GM21529 (cell line): Measurements from ENCODE around the gene SPTB.

ENCODE experiments used
- ATAC-seq: cut with Tn5 transposase; IDR thresholded peaks from one replicate; pipeline ENCODE4 v1.9.1; 2021; ENCODE audit not compliant: unreplicated experiment

Gene SPTB

DNA sequence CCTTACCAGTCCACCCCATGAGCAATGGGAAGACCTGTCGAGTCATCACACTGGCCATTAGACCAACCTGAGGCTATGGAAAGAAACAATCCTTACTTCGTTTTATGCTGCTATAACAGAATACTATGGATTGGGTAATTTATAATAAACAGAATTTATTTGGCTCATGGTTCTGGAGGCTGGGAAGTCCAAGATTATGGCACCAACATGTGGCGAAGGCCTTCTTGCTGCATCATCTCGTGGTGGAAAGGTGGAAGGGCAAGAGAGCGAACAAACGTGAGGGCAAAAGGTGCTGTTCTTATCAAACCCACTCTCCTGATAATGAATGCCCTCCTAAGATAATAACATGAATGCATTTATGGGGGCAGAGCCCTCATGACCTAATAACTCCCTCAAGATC, 9.6 kb upstream of the SPTB start:
- no peak for ATAC-seq

GRCh38 chr14:64885559-64885958, 5.9 kb upstream of the SPTB start:
- no peak for ATAC-seq

DNA sequence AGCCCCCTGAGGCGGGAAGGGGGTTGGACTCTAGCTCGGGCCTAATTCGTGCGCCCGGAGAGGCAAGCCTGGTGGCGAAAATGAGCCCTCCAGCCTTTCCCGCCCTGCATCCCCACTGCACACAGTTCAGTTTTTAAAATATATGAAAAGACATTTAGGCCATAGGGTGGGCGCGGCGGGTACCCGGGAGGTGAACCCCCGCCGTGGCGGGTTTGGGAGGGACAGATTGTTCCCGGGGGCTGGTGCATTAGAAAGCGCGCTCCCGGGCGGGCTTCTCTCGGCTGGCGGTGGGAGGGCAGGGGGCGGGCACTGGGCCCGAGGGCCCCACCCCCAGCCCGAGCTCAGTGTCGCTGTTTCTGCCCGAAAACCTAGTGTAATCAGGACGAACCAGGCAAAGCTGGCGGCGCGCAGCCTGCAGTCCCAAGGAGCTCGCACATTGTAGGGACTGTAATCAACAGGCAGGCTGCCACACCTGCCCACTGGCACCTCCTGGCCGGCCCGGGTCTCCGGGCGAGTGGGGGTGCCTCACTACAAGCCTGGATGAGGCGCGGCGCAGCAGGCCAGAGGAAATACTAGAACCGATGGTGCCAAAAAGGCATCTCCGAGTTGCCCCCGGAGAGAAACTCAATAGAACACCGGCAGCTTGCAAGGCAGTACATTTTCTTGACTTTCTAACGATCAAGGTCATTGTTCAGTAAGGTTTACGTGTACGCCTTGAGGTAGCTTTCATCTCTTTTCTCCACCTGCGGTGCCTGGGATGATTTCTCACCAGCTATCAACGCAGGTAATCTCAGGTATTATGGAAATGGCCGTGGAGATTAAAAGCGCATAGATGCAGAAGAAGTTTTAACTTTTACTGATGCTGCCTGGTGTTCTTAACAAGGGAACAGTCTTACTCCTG, 764 bp upstream of the SPTB start:
- no peak for ATAC-seq

GRCh38 chr14:64878837-64879634, 671 bp downstream of the SPTB start:
- no peak for ATAC-seq

- ATAC-seq, result no peak
Observed at GRCh38 chr14:64877846-64878245, 1.9 kb downstream of the SPTB start.

DNA sequence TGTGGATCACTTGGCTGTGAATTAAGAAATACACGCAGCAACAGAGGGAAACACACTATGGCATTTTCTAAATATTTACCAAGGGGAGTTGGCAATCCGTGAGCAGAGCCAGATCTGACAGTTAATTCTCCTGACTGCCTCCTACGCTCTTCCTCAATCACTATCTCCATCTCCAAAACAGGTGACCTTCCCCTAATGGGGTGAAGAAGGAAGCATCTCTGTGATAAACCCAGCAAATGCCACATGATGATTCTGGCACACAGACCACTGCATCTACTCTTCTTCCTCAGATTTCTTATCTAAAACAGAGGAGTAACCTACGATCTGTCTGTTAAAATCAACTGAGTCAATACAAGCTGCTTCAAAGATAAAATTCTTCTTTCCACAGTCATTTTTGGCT, 4.4 kb downstream of the SPTB start:
- ATAC-seq, result no peak

DNA sequence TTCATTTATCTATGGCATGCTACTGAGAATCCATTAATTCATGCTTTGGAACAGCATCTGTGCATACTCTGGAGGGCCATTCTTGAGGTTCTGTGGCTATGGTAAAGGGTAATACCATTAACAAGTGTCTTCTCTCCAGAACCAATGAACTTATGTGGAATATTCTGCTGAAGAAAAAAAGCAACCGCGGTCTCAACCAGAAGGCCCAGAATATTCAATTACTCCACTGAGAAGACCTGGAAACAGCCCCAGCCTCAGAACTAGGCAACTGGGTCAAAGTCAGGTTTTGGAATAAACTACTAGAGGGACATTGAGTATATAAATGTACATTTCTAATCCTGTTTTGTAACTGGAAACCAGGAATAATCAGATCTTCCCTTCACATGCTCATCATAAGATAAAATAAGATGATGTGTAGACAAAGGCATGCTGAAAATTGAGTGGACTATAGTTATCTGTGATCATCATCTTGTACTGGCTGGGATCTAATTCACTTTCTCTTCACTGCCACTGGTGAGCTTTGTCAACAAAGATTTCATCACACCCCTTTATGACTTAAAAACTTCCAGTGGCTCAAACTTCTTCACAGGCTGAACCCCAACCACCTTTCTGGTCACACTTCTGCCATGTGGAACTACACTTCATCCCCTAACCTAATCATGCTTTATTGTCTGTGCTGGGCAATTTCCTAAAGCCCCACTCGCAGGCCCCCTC, 6.0 kb downstream of the SPTB start:
- ATAC-seq, result no peak

- ATAC-seq, result no peak
Observed at GRCh38 chr14:64871344-64871743, 8.4 kb downstream of the SPTB start.

DNA sequence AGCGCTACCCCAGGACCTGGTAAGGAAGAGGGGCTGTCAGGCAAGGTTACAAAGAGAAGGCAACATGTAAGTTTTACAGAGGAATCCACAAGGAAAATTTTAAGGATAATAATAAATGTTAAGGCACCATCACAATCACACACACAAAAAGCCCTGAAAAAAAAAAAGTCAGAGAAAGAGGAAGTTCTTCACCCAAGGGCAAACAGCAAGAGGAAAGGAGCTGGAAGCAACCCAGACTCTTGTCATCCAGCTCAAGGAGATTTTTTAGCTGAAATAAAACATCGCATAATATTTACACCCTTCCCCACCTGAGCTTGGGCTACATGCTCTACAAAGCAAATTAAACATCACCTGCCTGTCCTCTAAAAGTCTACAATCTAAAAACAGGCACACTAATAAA, 9.5 kb downstream of the SPTB start:
- no peak for ATAC-seq

DNA sequence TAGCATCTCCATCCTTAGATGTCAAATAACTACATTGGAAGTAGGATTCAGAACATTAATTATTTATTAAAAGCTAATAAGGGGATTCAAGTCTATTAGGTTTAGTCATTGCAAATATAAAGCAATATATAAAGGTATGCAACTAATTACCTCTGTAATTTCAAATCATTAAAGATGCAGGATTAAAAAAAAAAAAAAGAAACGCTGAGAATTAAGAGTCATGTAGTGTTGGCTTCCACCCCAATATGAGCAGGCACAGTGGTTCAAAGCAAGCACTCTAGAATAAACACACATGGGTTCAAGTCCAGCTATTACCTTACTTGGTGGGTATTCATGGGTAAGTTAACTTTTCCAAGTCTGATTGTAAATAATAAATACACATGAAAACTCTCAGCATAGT, 10.9 kb downstream of the SPTB start:
- ATAC-seq, result no peak

DNA sequence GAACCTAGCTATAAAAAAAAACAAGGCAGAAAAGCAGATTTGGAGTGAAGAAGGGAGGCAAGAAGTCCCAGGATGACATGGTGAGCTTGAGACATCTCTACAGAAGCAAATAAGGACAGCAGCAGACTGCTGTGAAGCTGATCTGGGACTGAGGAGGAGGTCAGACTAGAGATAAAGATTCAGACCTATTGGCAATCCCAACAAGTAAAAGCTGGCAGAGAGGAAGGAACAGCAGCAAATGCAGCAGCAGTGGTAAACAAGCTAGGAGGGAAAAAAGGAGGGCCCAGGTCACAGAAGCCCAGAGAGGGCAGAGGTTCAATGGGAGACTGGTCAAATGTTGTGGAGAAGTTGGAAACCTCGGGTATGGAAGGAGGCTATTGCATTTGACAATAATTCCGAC, 11.3 kb downstream of the SPTB start:
- ATAC-seq, result no peak

- ATAC-seq, result no peak
Observed at GRCh38 chr14:64867182-64867581, 12.5 kb downstream of the SPTB start.

DNA sequence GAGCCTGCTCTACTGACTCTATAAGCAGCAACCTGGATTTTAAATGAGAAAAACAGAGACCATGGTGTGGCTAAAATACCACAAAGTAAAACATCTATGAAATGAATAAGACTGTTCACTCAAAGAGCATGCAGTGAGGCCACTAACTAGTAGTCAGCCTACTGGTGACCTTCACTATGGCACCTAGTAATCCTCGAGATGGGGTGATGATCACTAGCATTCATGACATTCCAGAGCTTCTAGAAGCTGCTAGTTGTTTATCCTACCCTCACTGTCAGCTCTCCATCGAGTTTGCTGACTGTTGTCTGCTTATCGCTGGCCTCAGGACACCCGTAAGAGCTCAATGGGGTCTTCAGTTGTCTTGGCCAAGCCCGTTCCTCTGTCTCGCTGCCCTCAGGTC, 13.7 kb downstream of the SPTB start:
- ATAC-seq, result no peak

GRCh38 chr14:64865109-64865508, 14.6 kb downstream of the SPTB start:
- ATAC-seq, result no peak

GRCh38 chr14:64864258-64864657, 15.4 kb downstream of the SPTB start:
- ATAC-seq, result no peak

DNA sequence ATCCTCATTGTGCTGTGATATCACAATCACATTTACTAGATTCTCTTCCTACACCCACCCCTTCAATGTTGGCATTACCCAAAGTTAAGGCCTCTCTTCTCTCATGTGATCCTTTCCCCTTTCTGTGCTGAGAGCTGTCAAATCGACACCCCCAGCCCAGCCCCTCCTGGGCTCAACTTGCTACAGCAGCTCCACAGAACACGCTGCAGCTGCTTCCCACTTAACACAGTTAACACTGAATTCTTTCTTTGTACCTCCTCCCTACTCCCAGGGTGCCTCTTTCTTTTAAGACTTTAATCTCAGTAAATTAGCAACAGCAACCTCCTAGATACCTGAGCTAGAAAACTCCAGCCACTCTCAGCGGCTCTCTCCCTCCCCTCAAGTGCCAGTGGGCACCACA, 17.8 kb downstream of the SPTB start:
- no peak for ATAC-seq

DNA sequence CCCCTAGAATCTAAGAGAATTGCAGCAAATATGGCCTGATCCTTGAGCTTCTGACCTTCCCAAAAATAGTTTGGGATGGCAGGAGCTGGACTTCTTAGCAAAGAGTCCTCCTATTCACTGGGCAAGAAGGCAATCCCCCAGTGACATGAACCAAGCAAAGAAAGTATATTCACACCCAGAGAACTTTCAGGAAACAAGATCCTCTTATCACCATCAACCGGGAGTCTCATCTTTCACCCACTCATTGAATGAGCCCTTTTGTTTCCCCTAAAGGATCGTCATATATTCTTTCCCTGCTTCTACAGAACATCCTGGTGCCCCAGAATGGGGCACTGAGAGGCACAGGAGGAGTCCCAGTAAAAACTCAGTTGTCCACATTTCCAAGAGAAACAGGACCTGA, 19.7 kb downstream of the SPTB start:
- ATAC-seq, result no peak

DNA sequence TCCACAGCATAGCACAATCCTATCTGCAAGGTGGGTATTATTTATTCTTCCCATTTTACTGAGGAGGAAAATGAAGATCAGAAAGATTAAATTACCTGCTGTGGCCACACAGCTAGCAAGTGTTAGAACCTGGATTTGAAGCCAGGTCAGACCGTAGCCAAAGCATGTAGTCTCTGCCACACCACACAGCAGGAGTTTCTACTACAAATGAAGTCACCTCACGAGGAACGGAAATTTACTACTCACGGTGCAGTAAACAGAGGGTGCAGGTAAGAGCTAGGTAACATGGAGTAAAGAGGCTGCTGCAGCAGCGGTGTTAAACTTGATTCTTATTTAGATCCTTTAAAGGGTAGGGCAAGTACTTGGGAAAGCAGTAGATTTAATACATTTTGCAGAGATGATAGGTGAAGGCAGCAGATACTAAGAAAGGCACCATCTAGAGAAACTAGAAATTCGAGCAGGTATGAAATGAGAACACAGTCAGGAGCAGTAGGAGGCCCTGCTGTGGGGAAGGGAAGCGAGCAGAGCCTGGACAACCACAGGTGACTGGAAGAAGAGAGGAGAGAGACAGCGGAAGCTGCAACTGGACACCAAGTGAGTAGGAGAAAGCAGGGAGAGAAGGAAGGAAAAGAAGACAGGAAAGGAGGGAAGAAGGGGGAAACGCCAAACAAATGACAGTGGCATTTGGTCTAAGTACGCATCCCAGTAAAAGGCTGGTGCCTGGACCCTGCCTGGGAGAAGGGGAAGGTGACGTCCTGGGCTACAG, 21.5 kb downstream of the SPTB start:
- ATAC-seq, result no peak

DNA sequence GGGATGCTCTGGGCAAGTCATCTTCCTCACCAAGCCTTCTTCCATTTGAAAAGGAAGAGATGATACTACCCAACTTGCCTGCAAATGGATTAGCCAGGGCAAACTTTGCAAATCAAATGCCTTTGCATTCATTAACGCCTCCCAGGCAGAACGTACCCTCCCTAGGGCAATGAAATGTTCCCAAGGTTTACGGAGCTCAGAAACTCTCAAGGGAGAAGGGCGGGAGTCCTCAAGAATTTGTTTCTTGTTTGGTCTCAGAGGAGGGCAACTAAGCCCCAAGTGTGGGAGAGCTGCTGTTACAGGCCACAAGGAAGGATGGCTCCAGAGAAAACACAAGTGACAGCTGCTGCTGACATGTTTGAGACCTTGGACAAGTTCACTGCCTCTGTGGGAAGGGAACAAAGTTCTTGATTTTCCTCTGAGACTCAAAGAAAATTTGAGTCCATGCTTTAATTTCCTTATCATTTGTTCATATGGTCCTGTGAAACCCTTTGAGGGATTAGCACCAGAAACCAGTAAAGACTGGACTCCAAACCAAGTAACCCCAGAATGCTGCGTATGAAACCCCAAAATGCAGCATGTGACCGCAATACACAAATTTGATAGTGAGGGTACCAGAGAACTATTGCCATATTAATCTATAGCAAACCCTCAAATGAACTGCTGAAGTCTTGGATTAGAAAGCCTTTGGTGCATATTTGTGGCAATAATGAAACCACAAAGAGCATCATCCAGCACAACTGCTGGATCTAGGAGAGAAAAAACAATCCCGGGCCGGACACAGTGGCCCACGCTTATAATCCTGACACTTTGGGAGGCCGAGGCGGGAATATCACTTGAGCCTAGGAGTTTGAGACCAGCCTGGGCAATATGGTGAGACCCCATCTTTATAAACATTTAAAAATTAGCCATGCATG, 22.9 kb downstream of the SPTB start:
- ATAC-seq, result no peak
